HEK293 (cell line): Measurements from ENCODE around the gene PNMA6F.
A peak's percentile ranks its signal among the peaks of the same experiment; 100 is the strongest.

Experiments used
- BCL11B ChIP-seq: fragments of 450-650 bp; formaldehyde crosslinking; IDR thresholded peaks from 2 replicates; pipeline ENCODE4 v1.5.1; 2016; ENCODE audit warnings: low read depth, missing biosample characterization, missing genetic modification characterization
- EGR2 ChIP-seq: fragments of 450-650 bp; formaldehyde crosslinking; IDR thresholded peaks from 2 replicates; pipeline ENCODE4 v1.5.1; 2016; ENCODE audit warnings: low read depth, missing biosample characterization, missing genetic modification characterization
- KLF8 ChIP-seq: fragments of 450-650 bp; formaldehyde crosslinking; IDR thresholded peaks from 2 replicates; pipeline ENCODE4 v1.5.1; 2016; ENCODE audit warnings: missing biosample characterization, missing genetic modification characterization
- KLF9 ChIP-seq: fragments of 450-650 bp; formaldehyde crosslinking; IDR thresholded peaks from 2 replicates; pipeline ENCODE4 v1.5.1; 2016; ENCODE audit warnings: missing biosample characterization, missing genetic modification characterization, low read depth
- REPIN1 ChIP-seq: fragments of 450-650 bp; formaldehyde crosslinking; IDR thresholded peaks from 2 replicates; pipeline ENCODE4 v1.5.1; 2017; ENCODE audit warnings: missing biosample characterization, missing genetic modification characterization, low read depth
- ZIC2 ChIP-seq: fragments of 450-650 bp; formaldehyde crosslinking; IDR thresholded peaks from 2 replicates; pipeline ENCODE4 v1.5.1; 2016; ENCODE audit warnings: missing biosample characterization, missing genetic modification characterization
- ZNF146 ChIP-seq: fragments of 450-650 bp; formaldehyde crosslinking; IDR thresholded peaks from 2 replicates; pipeline ENCODE4 v1.5.1; 2016; ENCODE audit warnings: missing biosample characterization, missing genetic modification characterization
- ZNF155 ChIP-seq: fragments of 450-650 bp; formaldehyde crosslinking; IDR thresholded peaks from 2 replicates; pipeline ENCODE4 v1.5.1; 2016; ENCODE audit warnings: missing biosample characterization, missing genetic modification characterization
- ZNF202 ChIP-seq: fragments of 450-650 bp; formaldehyde crosslinking; IDR thresholded peaks from 2 replicates; pipeline ENCODE4 v1.5.1; 2016; ENCODE audit warnings: missing biosample characterization, missing genetic modification characterization, borderline replicate concordance
- ZNF214 ChIP-seq: fragments of 450-650 bp; formaldehyde crosslinking; IDR thresholded peaks from 2 replicates; pipeline ENCODE4 v1.5.1; 2017; ENCODE audit warnings: missing biosample characterization, mild to moderate bottlenecking, missing genetic modification characterization, borderline replicate concordance
- ZNF248 ChIP-seq: fragments of 450-650 bp; formaldehyde crosslinking; IDR thresholded peaks from 2 replicates; pipeline ENCODE4 v1.5.1; 2017; ENCODE audit warnings: missing biosample characterization, missing genetic modification characterization
- ZNF341 ChIP-seq: fragments of 450-650 bp; formaldehyde crosslinking; IDR thresholded peaks from 2 replicates; pipeline ENCODE4; 2016; ENCODE audit warnings: low read depth, missing biosample characterization, missing genetic modification characterization
- ZNF473 ChIP-seq: fragments of 450-650 bp; formaldehyde crosslinking; IDR thresholded peaks from 2 replicates; pipeline ENCODE4 v1.5.1; 2017; ENCODE audit warnings: missing biosample characterization, missing genetic modification characterization
- ZNF529 ChIP-seq: fragments of 450-650 bp; formaldehyde crosslinking; IDR thresholded peaks from 2 replicates; pipeline ENCODE4 v1.5.1; 2017; ENCODE audit warnings: missing genetic modification characterization, missing biosample characterization; ENCODE audit not compliant: insufficient replicate concordance
- ZNF549 ChIP-seq: fragments of 450-650 bp; IDR thresholded peaks from 2 replicates; pipeline ENCODE4 v1.5.1; 2018; ENCODE audit warnings: missing biosample characterization, missing genetic modification characterization, mild to moderate bottlenecking, inconsistent platforms, moderate library complexity
- ZNF561 ChIP-seq: fragments of 450-650 bp; IDR thresholded peaks from 2 replicates; pipeline ENCODE4 v1.5.1; 2018; ENCODE audit warnings: missing biosample characterization, missing genetic modification characterization, borderline replicate concordance
- ZNF610 ChIP-seq: fragments of 450-650 bp; formaldehyde crosslinking; IDR thresholded peaks from 2 replicates; pipeline ENCODE4 v1.5.1; 2016; ENCODE audit warnings: missing biosample characterization, missing genetic modification characterization, borderline replicate concordance
- ZNF654 ChIP-seq: fragments of 450-650 bp; formaldehyde crosslinking; IDR thresholded peaks from 2 replicates; pipeline ENCODE4 v1.5.1; 2016; ENCODE audit warnings: low read depth, missing biosample characterization, missing genetic modification characterization
- ZNF658 ChIP-seq: fragments of 450-650 bp; formaldehyde crosslinking; IDR thresholded peaks from 2 replicates; pipeline ENCODE4; 2016; ENCODE audit warnings: missing biosample characterization, missing genetic modification characterization
- ZNF830 ChIP-seq: fragments of 450-650 bp; IDR thresholded peaks from 2 replicates; pipeline ENCODE4 v1.5.0; 2018; ENCODE audit warnings: missing biosample characterization, missing genetic modification characterization, low read depth, mild to moderate bottlenecking, moderate library complexity
- ZSCAN23 ChIP-seq: fragments of 450-650 bp; formaldehyde crosslinking; IDR thresholded peaks from 2 replicates; pipeline ENCODE4 v1.5.1; 2016; ENCODE audit warnings: missing biosample characterization, missing genetic modification characterization
- TF ChIP-seq, protein P1 (sequence below): fragments of 450-650 bp; formaldehyde crosslinking; IDR thresholded peaks from 2 replicates; pipeline ENCODE4 v1.5.1; 2016; ENCODE audit warnings: missing biosample characterization, missing genetic modification characterization
- TF ChIP-seq, protein P2 (sequence below): fragments of 450-650 bp; formaldehyde crosslinking; IDR thresholded peaks from 2 replicates; pipeline ENCODE4 v1.5.1; 2016; ENCODE audit warnings: missing biosample characterization, missing genetic modification characterization
- TF ChIP-seq, protein P3 (sequence below): fragments of 450-650 bp; formaldehyde crosslinking; conservative IDR thresholded peaks from 2 replicates; pipeline ENCODE4 v1.5.1; 2016; ENCODE audit warnings: low read depth, missing biosample characterization, missing genetic modification characterization
- TF ChIP-seq, protein P4 (sequence below): fragments of 450-650 bp; formaldehyde crosslinking; IDR thresholded peaks from 2 replicates; pipeline ENCODE4; 2016; ENCODE audit warnings: missing biosample characterization, missing genetic modification characterization
- TF ChIP-seq, protein P5 (sequence below): fragments of 450-650 bp; formaldehyde crosslinking; IDR thresholded peaks from 2 replicates; pipeline ENCODE4 v1.5.1; 2017; ENCODE audit warnings: missing biosample characterization, missing genetic modification characterization

The PNMA6F gene

DNA sequence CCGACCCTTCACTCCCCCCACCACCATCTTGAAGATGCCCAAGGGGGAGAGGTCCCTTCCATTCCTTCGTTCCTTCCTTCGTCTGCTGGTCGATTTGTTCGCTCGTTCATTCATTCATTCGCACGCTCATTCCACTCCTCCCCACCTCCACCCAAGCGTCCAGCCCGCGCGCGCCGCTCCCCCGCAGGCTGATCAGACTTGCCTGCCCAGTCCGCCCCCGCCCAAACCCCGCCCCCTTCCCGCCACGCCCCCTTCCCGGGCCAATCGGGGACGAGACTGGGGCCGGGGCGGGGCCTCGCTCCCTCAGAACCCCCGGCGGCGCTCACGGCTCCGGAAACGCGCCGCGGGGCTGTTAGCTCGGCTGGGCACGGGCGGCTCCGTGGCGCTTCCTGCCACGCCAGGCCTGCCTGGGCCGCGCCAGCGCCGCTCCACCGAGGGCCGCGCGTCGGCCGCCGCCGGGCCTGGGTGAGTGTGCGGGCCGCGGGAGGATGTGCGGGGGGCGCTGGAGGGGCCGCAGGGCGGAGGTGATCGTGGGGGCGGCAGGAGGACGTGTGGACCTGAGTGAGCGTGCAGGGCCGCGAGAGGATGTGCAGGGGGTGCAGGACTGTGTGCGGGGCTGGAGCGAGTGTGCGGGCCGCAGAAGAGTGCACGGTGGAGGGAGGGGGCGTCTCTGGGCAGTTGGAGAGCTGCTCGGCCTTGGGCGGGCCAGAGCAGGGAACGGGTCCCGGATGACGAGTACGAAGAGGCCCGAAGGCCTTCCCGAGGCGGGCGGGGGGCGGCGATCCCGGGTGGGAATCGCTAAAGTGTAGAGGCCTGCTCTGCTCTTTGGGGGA, 12.5 kb upstream of the PNMA6F start, which contains the start of gene ZNF275 (continued):
- TF ChIP-seq BCL11B (tag by site-specific recombination) (no peak), ZNF341 (tag by site-specific recombination) (peak; percentile 89), ZNF202 (tag by site-specific recombination) (no peak), ZNF610 (tag by site-specific recombination) (0 out of 2 replicates have a peak, but pooled peaks have one; percentile 61), KLF9 (tag by site-specific recombination) (peak; percentile 35), ZNF473 (no peak), ZNF549 (tag by site-specific recombination) (no peak), REPIN1 (tag by site-specific recombination) (no peak), ZNF561 (tag by site-specific recombination) (no peak), ZIC2 (tag by site-specific recombination) (no peak), ZNF830 (tag by site-specific recombination) (no peak), ZNF529 (tag by site-specific recombination) (no peak), ZNF146 (tag by site-specific recombination) (no peak), ZNF214 (tag by site-specific recombination) (no peak), ZNF248 (tag by site-specific recombination) (no peak), ZNF658 (tag by site-specific recombination) (no peak), EGR2 (peak; percentile 54; the same call in 1 of the 2 replicates), KLF8 (tag by site-specific recombination) (0 out of 2 replicates have a peak, but pooled peaks have one; percentile 30), ZNF155 (tag by site-specific recombination) (no peak), ZNF654 (no peak), ZSCAN23 (tag by site-specific recombination) (no peak)
- TF ChIP-seq, protein P1, sequence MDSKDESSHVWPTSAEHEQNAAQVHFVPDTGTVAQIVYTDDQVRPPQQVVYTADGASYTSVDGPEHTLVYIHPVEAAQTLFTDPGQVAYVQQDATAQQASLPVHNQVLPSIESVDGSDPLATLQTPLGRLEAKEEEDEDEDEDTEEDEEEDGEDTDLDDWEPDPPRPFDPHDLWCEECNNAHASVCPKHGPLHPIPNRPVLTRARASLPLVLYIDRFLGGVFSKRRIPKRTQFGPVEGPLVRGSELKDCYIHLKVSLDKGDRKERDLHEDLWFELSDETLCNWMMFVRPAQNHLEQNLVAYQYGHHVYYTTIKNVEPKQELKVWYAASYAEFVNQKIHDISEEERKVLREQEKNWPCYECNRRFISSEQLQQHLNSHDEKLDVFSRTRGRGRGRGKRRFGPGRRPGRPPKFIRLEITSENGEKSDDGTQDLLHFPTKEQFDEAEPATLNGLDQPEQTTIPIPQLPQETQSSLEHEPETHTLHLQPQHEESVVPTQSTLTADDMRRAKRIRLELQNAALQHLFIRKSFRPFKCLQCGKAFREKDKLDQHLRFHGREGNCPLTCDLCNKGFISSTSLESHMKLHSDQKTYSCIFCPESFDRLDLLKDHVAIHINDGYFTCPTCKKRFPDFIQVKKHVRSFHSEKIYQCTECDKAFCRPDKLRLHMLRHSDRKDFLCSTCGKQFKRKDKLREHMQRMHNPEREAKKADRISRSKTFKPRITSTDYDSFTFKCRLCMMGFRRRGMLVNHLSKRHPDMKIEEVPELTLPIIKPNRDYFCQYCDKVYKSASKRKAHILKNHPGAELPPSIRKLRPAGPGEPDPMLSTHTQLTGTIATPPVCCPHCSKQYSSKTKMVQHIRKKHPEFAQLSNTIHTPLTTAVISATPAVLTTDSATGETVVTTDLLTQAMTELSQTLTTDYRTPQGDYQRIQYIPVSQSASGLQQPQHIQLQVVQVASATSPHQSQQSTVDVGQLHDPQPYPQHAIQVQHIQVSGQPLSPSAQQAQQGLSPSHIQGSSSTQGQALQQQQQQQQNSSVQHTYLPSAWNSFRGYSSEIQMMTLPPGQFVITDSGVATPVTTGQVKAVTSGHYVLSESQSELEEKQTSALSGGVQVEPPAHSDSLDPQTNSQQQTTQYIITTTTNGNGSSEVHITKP (tag by site-specific recombination): peak; percentile 78
- TF ChIP-seq, protein P2, sequence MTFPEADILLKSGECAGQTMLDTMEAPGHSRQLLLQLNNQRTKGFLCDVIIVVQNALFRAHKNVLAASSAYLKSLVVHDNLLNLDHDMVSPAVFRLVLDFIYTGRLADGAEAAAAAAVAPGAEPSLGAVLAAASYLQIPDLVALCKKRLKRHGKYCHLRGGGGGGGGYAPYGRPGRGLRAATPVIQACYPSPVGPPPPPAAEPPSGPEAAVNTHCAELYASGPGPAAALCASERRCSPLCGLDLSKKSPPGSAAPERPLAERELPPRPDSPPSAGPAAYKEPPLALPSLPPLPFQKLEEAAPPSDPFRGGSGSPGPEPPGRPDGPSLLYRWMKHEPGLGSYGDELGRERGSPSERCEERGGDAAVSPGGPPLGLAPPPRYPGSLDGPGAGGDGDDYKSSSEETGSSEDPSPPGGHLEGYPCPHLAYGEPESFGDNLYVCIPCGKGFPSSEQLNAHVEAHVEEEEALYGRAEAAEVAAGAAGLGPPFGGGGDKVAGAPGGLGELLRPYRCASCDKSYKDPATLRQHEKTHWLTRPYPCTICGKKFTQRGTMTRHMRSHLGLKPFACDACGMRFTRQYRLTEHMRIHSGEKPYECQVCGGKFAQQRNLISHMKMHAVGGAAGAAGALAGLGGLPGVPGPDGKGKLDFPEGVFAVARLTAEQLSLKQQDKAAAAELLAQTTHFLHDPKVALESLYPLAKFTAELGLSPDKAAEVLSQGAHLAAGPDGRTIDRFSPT (tag by site-specific recombination): no peak
- TF ChIP-seq, protein P3, sequence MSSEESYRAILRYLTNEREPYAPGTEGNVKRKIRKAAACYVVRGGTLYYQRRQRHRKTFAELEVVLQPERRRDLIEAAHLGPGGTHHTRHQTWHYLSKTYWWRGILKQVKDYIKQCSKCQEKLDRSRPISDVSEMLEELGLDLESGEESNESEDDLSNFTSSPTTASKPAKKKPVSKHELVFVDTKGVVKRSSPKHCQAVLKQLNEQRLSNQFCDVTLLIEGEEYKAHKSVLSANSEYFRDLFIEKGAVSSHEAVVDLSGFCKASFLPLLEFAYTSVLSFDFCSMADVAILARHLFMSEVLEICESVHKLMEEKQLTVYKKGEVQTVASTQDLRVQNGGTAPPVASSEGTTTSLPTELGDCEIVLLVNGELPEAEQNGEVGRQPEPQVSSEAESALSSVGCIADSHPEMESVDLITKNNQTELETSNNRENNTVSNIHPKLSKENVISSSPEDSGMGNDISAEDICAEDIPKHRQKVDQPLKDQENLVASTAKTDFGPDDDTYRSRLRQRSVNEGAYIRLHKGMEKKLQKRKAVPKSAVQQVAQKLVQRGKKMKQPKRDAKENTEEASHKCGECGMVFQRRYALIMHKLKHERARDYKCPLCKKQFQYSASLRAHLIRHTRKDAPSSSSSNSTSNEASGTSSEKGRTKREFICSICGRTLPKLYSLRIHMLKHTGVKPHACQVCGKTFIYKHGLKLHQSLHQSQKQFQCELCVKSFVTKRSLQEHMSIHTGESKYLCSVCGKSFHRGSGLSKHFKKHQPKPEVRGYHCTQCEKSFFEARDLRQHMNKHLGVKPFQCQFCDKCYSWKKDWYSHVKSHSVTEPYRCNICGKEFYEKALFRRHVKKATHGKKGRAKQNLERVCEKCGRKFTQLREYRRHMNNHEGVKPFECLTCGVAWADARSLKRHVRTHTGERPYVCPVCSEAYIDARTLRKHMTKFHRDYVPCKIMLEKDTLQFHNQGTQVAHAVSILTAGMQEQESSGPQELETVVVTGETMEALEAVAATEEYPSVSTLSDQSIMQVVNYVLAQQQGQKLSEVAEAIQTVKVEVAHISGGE: peak; percentile 43; the same call in 1 of the 2 replicates
- TF ChIP-seq, protein P4, sequence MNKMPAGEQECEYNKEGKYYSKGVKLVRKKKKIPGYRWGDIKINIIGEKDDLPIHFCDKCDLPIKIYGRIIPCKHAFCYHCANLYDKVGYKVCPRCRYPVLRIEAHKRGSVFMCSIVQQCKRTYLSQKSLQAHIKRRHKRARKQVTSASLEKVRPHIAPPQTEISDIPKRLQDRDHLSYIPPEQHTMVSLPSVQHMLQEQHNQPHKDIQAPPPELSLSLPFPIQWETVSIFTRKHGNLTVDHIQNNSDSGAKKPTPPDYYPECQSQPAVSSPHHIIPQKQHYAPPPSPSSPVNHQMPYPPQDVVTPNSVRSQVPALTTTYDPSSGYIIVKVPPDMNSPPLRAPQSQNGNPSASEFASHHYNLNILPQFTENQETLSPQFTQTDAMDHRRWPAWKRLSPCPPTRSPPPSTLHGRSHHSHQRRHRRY (tag by site-specific recombination): no peak
- TF ChIP-seq, protein P5, sequence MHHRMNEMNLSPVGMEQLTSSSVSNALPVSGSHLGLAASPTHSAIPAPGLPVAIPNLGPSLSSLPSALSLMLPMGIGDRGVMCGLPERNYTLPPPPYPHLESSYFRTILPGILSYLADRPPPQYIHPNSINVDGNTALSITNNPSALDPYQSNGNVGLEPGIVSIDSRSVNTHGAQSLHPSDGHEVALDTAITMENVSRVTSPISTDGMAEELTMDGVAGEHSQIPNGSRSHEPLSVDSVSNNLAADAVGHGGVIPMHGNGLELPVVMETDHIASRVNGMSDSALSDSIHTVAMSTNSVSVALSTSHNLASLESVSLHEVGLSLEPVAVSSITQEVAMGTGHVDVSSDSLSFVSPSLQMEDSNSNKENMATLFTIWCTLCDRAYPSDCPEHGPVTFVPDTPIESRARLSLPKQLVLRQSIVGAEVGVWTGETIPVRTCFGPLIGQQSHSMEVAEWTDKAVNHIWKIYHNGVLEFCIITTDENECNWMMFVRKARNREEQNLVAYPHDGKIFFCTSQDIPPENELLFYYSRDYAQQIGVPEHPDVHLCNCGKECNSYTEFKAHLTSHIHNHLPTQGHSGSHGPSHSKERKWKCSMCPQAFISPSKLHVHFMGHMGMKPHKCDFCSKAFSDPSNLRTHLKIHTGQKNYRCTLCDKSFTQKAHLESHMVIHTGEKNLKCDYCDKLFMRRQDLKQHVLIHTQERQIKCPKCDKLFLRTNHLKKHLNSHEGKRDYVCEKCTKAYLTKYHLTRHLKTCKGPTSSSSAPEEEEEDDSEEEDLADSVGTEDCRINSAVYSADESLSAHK (tag by site-specific recombination): no peak
